ENCODE results near the gene MEI1.
"Not testable (repeated sequence)": the region's sequence is repeated elsewhere in the genome, so short reads cannot be mapped to it uniquely, and the experiment has no call there.

The MEI1 gene

GRCh38 chr22:41684194-41684593, 15.1 kb upstream of the MEI1 start:
- DNase-seq (ENCODE audit: low spot score) = no peak
- TF ChIP-seq CTCF (IDR thresholded peaks at IDR 0.05; ENCODE audit: extremely low read depth, missing control alignments) = no peak

- not testable (repeated sequence) for DNase-seq (ENCODE audit: low spot score)
These were observed 12.4 kb upstream of the MEI1 start for GRCh38 chr22:41686890-41687289.

- DNase-seq (ENCODE audit: low spot score) = no peak
- TF ChIP-seq CTCF (IDR thresholded peaks at IDR 0.05; ENCODE audit: extremely low read depth, missing control alignments) = no peak
These were observed 11.4 kb upstream of the MEI1 start for GRCh38 chr22:41687901-41688364.

GRCh38 chr22:41688365-41689211, 10.7 kb upstream of the MEI1 start, which contains the start of gene SNU13:
Gene SNU13 (minus strand): TSS chr22:41688867. CDS start chr22:41688796, 71 bp downstream.
- no peak for TF ChIP-seq CTCF (IDR thresholded peaks at IDR 0.05; ENCODE audit: extremely low read depth, missing control alignments)
- DNase-seq (ENCODE audit: low spot score) = peak; percentile 91

- no peak for TF ChIP-seq CTCF (IDR thresholded peaks at IDR 0.05; ENCODE audit: extremely low read depth, missing control alignments)
These were observed 8.8 kb upstream of the MEI1 start for GRCh38 chr22:41690476-41690875.

GRCh38 chr22:41695211-41695610, 4.1 kb upstream of the MEI1 start:
- TF ChIP-seq CTCF (IDR thresholded peaks at IDR 0.05; ENCODE audit: extremely low read depth, missing control alignments) = no peak
- no peak for DNase-seq (ENCODE audit: low spot score)

More at GRCh38 chr22:41690476-41690875, 8.8 kb upstream of the MEI1 start:
- no peak for DNase-seq (ENCODE audit: low spot score)

- no peak for TF ChIP-seq CTCF (IDR thresholded peaks at IDR 0.05; ENCODE audit: extremely low read depth, missing control alignments)
- no peak for DNase-seq (ENCODE audit: low spot score)
These were observed 2.6 kb upstream of the MEI1 start for GRCh38 chr22:41696703-41697102.

All from GM20000 (cell line).